GM23248 (cell line): ENCODE data around the gene UTP18. TPM values are rescaled to one million over a fixed set of nuclear protein-coding genes. Genes with fewer than 3 reads are reported as not detected.
"Not testable (repeated sequence)": the region's sequence is repeated elsewhere in the genome, so short reads cannot be mapped to it uniquely, and the experiment has no call there.

Experiments used
- DNase-seq: peaks from one replicate; pipeline ENCODE4 v3.0.0-alpha.2; 2015
- H2AFZ ChIP-seq: fragments of 200-600 bp; sonication (generic); 2 replicates; pipeline ENCODE4 v1.6.1; 2016; ENCODE audit warnings: antibody characterized with exemption
- H3F3A ChIP-seq: fragments of 200-600 bp; sonication (generic); 2 replicates; pipeline ENCODE4 v1.6.1; 2016; ENCODE audit warnings: mild to moderate bottlenecking, antibody characterized with exemption, mixed run types; ENCODE audit not compliant: insufficient read depth
- H3K27ac ChIP-seq: fragments of 200-600 bp; sonication (generic); 2 replicates; pipeline ENCODE4 v1.5.1; 2016; ENCODE audit warnings: mild to moderate bottlenecking
- H3K27me3 ChIP-seq: fragments of 200-600 bp; sonication (generic); replicated peaks from 2 replicates; pipeline ENCODE4 v1.6.1; 2016; ENCODE audit warnings: mild to moderate bottlenecking; ENCODE audit not compliant: insufficient read depth
- H3K36me3 ChIP-seq: fragments of 200-600 bp; sonication (generic); 2 replicates; pipeline ENCODE4 v1.6.1; 2016; ENCODE audit warnings: low read depth, mild to moderate bottlenecking
- H3K4me1 ChIP-seq: fragments of 200-600 bp; sonication (generic); 2 replicates; pipeline ENCODE4 v1.6.1; 2016; ENCODE audit warnings: mild to moderate bottlenecking; ENCODE audit not compliant: insufficient read depth
- H3K4me2 ChIP-seq: fragments of 200-600 bp; sonication (generic); one replicate; pipeline ENCODE4 v1.6.1; 2016; ENCODE audit warnings: mild to moderate bottlenecking; ENCODE audit not compliant: unreplicated experiment
- H3K4me3 ChIP-seq: fragments of 200-600 bp; sonication (generic); 2 replicates; pipeline ENCODE4 v1.5.1; 2016; ENCODE audit warnings: mild to moderate bottlenecking
- H3K79me2 ChIP-seq: fragments of 200-600 bp; sonication (generic); 2 replicates; pipeline ENCODE4 v1.6.1; 2016; ENCODE audit warnings: mild to moderate bottlenecking; ENCODE audit not compliant: insufficient read depth
- H3K9ac ChIP-seq: fragments of 200-600 bp; sonication (generic); 2 replicates; pipeline ENCODE4 v1.6.1; 2016; ENCODE audit warnings: mild to moderate bottlenecking
- H3K9me2 ChIP-seq: fragments of 200-600 bp; sonication (generic); 2 replicates; pipeline ENCODE4 v1.6.1; 2016; ENCODE audit warnings: mixed run types, mild to moderate bottlenecking, moderate library complexity; ENCODE audit not compliant: insufficient read depth
- H3K9me3 ChIP-seq: fragments of 200-600 bp; sonication (generic); one replicate; pipeline ENCODE4 v1.6.1; 2017; ENCODE audit warnings: low read depth
- H4K20me1 ChIP-seq: fragments of 200-600 bp; sonication (generic); 2 replicates; pipeline ENCODE4 v1.6.0; 2016; ENCODE audit not compliant: insufficient read depth
- EZH2 ChIP-seq: fragments of 200-600 bp; sonication (generic); IDR thresholded peaks from 2 replicates; pipeline ENCODE4 v1.6.1; 2018; ENCODE audit warnings: antibody characterized with exemption, mild to moderate bottlenecking; ENCODE audit not compliant: insufficient read depth, poor library complexity, severe bottlenecking
- EZH2phosphoT487 ChIP-seq: fragments of 200-600 bp; sonication (generic); IDR thresholded peaks from 2 replicates; pipeline ENCODE4 v1.6.1; 2018; ENCODE audit warnings: antibody characterized with exemption, moderate library complexity, mild to moderate bottlenecking, low read depth; ENCODE audit not compliant: insufficient read depth
- WGBS, 2 experiments: methylation state at CpG; one replicate each; pipeline ENCODE4 v1.1.6; 2015 to 2017; ENCODE audit warnings: low lambda C conversion rate in 2 of 2, low coverage in 1 of 2; ENCODE audit errors: missing lambda C conversion rate in 2 of 2; 5-methylcytosine and 5-hydroxymethylcytosine counted together
- in situ Hi-C: fragments of 300-500 bp; cut with MboI; formaldehyde crosslinking; loops from 2 replicates; pipeline ENCODE4 v1.15.0; 2020
- polyA plus RNA-seq: library from polyadenylated mRNA; unstranded; fragments of >200 nt; fragmentation: Nextera tagmentation; extraction: Ambion mirVana; gene quantifications from 2 replicates; pipeline ENCODE4 v1.2.1, GENCODE V29; 2016
- total RNA-seq: library from RNA; depleted of rRNA; stranded (reverse); fragments of >200 nt; shearing (Covaris generic); gene quantifications from 2 replicates; pipeline ENCODE4 v1.2.3, GENCODE V29; 2014

Gene UTP18
- total and polyA plus RNA-seq, 2 experiments from 2014 or later = 26.8 to 31.4 TPM

GRCh38 chr17:51224402-51225262 lies 35.7 kb upstream of the UTP18 start:
- Histone ChIP-seq H3K27ac (0 out of 2 replicates have a peak overlapping the region, but pooled peaks have one; percentile 1), H3K9ac (no peak overlapping the region), H3K9me3 (no peaks in the 10 kb centered on the region), H3K36me3 (peaks cover 7% of the 10 kb centered on the region), H4K20me1 (no peaks in the 10 kb centered on the region), H3K79me2 (peaks cover 67% of the 10 kb centered on the region), H2AFZ (no peak overlapping the region), H3K4me2 (no peak overlapping the region), H3K27me3 (no peaks in the 10 kb centered on the region), H3K4me1 (peaks cover 17% of the 10 kb centered on the region), H3F3A (peaks cover 20% of the 10 kb centered on the region), H3K4me3 (no peak overlapping the region), H3K9me2 (no peaks in the 10 kb centered on the region)
- no peak for TF ChIP-seq EZH2
- no peak for TF ChIP-seq EZH2phosphoT487
- WGBS, 2 experiments = 75 to 80% methylated on average over 10 of the region's 10 CpGs
- in situ Hi-C loops = no loop called here
- DNase-seq = peak; percentile 14

- H3K4me3 ChIP-seq, H3K9me3 ChIP-seq, H3K27ac ChIP-seq, H3K9ac ChIP-seq, H3K9me2 ChIP-seq, H3K27me3 ChIP-seq, in situ Hi-C loops, H3K36me3 ChIP-seq, H4K20me1 ChIP-seq, DNase-seq, H3K4me2 ChIP-seq, H2AFZ ChIP-seq: not testable (repeated sequence)
- peaks cover 23% of the 10 kb centered on the region for H3K4me1 ChIP-seq
- peaks cover 20% of the 10 kb centered on the region for H3F3A ChIP-seq
- peaks cover 75% of the 10 kb centered on the region for H3K79me2 ChIP-seq
- 87 to 89% methylated on average over 7 of the region's 7 CpGs for WGBS, 2 experiments
Observed at GRCh38 chr17:51225523-51225922, 34.8 kb upstream of the UTP18 start.

- Histone ChIP-seq H3K4me1 (peaks cover 23% of the 10 kb centered on the region), H3K4me3 (no peak overlapping the region; the same call in 1 of the 2 replicates), H3K9ac (peak overlapping the region; percentile 25), H3K9me2 (no peaks in the 10 kb centered on the region), H3K27me3 (no peaks in the 10 kb centered on the region), H3F3A (peaks cover 20% of the 10 kb centered on the region), H3K27ac (peak overlapping the region; percentile 73), H2AFZ (no peak overlapping the region), H3K9me3 (no peaks in the 10 kb centered on the region), H4K20me1 (peaks cover 3% of the 10 kb centered on the region; the same call in 1 of the 2 replicates), H3K79me2 (peaks cover 80% of the 10 kb centered on the region), H3K4me2 (peak overlapping the region; percentile 31), H3K36me3 (no peaks in the 10 kb centered on the region)
- 5 to 9% methylated on average over 4 of the region's 4 CpGs for WGBS, 2 experiments
- peak; percentile 80 for DNase-seq
- in situ Hi-C loops = no loop called here
- no peak for TF ChIP-seq EZH2
- TF ChIP-seq EZH2phosphoT487 = no peak
Observed at GRCh38 chr17:51228161-51228560, 32.2 kb upstream of the UTP18 start.

- peaks cover 85% of the 10 kb centered on the region for H3K79me2 ChIP-seq
- no peak overlapping the region for H3K9ac ChIP-seq
- H3K36me3 ChIP-seq = no peaks in the 10 kb centered on the region
- peaks cover 17% of the 10 kb centered on the region for H3K4me1 ChIP-seq
- H3K9me3 ChIP-seq = no peaks in the 10 kb centered on the region
- peaks cover 11% of the 10 kb centered on the region for H3F3A ChIP-seq
- H3K27ac ChIP-seq = peak overlapping the region; percentile 30
- no peak for DNase-seq
- no peak overlapping the region for H2AFZ ChIP-seq
- 97 to 98% methylated on average over 3 of the region's 3 CpGs for WGBS, 2 experiments
- H3K9me2 ChIP-seq = no peaks in the 10 kb centered on the region
- H3K4me2 ChIP-seq = no peak overlapping the region
- in situ Hi-C loops = no loop called here
- H3K27me3 ChIP-seq = no peaks in the 10 kb centered on the region
- TF ChIP-seq EZH2 (no peak), EZH2phosphoT487 (no peak)
- H3K4me3 ChIP-seq = no peak overlapping the region
- peaks cover 8% of the 10 kb centered on the region; the same call in 1 of the 2 replicates for H4K20me1 ChIP-seq
Observed at GRCh38 chr17:51229889-51230288, 30.5 kb upstream of the UTP18 start.
